Measurements from ENCODE around the gene MNX1.

The MNX1 gene

DNA sequence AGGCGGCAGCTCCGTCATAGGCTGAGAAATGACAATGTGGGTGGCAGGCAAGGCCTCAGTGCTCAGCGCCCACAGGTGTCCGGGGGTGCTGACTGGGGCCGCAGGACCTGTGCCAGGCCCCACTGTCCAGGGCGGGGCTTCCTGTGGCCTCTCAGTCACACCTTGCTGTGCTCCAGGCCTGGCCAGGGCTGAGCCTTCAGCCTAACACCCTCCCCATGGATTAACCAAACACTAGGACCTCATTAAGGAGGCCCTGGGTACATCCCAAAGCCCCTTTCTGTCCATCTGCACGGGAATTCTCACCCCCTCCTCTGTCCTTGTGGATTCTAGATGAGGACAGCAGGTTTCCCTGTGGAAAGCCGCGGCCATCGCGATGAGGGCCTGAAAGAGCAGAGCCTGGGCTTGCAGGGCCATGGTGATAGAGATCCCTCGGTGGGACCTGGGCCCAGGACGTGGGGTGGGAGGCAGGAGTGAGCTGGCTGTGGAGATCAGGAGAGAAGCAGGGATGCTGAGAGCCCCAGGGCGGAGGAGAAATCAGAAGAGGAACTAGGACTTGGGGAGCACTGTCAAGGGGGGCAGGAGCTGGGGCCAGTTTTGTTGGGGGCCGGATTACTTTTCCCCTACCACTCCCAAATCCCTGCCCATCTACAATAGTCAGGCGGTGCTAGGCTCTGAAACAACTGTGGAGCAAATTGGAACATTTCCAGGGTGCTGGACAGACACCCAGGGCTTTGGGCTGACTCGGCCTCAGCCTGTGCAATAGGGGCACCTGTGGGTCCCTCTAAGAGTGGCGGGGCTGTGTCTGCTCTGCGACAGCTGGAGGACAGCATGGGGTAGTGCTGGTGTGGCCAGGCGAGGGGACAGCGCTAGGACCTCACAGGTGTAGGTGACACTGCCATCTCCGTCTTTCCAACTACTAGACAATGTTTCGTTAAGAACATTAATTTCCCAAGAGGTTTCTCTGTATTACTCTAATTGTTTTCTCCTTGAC is 23.3 kb upstream of the MNX1 start:
- H3K27me3 ChIP-seq (ENCODE audit: control insufficient read depth in 5 of 5, insufficient read depth in 4 of 5, low read length in 5 of 5), result peaks cover 0 to 29% (median 24%) of the 10 kb centered on the region in 5 donors
- H3K9ac ChIP-seq (ENCODE audit: low read length in 5 of 5), result no peak overlapping the region
- H3K36me3 ChIP-seq (ENCODE audit: control insufficient read depth in 5 of 5, insufficient read depth in 5 of 5, low read length in 5 of 5), result no peaks in the 10 kb centered on the region
- H3K4me3 ChIP-seq (ENCODE audit: low read depth in 1 of 5, low read length in 5 of 5), result no peak overlapping the region
- peaks cover 3 to 12% (median 9%) of the 10 kb centered on the region in 5 donors for H3K9me3 ChIP-seq (ENCODE audit: control insufficient read depth in 5 of 5, low read length in 5 of 5)
- H3K27ac ChIP-seq (ENCODE audit: low read depth, low read length), result no peak overlapping the region
- no peaks in the 10 kb centered on the region for H3K4me1 ChIP-seq (ENCODE audit: control insufficient read depth in 5 of 5, insufficient read depth in 5 of 5, low read length in 5 of 5)

DNA sequence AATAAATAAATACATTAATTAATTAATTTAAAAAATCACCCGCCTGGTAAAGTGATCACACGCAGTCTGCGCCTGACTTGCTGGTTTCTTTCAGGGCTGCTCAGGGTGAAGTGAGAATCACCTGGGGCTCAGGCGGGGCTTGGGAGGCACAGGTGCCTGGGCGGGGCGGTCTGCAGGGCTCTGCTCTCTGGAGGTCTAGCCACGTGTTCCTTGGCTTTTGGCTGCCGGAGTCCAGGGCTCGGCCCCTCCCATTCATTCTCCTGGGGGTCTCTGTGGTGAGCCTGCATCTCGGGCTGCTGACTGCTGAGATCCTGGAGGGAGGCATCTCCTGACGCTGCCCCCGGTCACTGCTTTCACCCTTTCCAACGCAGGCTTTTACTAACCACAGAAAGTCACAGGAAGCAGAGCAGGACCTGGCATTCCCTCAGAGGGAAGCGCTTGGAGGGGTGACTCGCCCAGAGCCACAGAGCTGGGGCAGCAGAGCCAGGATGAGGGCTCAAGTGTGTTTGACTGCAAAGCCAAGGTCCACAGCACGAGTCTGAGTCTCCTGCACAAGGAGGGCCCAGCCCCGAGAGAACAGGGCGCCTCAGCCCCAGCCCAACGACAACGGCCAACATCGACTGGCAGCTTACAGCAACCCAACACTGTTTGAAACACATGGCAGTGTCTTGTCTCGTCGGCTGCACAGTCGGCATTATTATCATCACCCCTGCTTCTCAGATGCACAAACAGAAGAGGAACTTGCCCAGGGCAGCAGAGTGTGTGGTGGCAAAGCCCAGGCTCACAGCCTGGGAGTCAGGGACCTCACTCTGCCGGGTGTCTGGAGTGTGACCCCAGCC is 22.4 kb upstream of the MNX1 start:
- no peak overlapping the region for H3K27ac ChIP-seq (ENCODE audit: low read depth, low read length)
- H3K4me1 ChIP-seq (ENCODE audit: control insufficient read depth in 5 of 5, insufficient read depth in 5 of 5, low read length in 5 of 5), result no peaks in the 10 kb centered on the region
- H3K36me3 ChIP-seq (ENCODE audit: control insufficient read depth in 5 of 5, insufficient read depth in 5 of 5, low read length in 5 of 5), result no peaks in the 10 kb centered on the region
- H3K4me3 ChIP-seq (ENCODE audit: low read depth in 1 of 5, low read length in 5 of 5), result no peak overlapping the region
- no peak overlapping the region for H3K9ac ChIP-seq (ENCODE audit: low read length in 5 of 5)
- peaks cover 0 to 39% (median 29%) of the 10 kb centered on the region in 5 donors for H3K27me3 ChIP-seq (ENCODE audit: control insufficient read depth in 5 of 5, insufficient read depth in 4 of 5, low read length in 5 of 5)
- H3K9me3 ChIP-seq (ENCODE audit: control insufficient read depth in 5 of 5, low read length in 5 of 5), result peaks cover 3 to 12% (median 9%) of the 10 kb centered on the region in 5 donors

DNA sequence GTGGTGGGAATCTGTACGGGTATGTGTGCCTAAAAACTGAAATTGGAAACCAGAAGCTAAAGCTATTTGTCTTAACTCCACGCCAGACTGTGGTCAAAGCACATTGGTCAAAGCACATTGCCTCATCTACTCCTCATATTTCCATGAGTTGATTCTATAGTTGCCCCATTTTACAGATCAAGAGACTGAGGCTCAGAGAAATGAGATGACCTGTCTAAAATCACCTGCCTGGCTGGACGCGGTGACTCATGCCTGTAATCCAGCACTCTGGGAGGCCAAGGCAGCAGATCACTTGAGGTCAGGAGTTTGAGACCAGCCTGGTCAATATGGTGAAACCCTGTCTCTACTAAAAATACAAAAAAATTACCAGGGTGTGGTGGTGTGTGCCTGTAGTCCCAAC is 21.7 kb upstream of the MNX1 start:
- Histone ChIP-seq H3K4me1 (ENCODE audit: control insufficient read depth in 5 of 5, insufficient read depth in 5 of 5, low read length in 5 of 5) (no peaks in the 10 kb centered on the region), H3K9me3 (ENCODE audit: control insufficient read depth in 5 of 5, low read length in 5 of 5) (peaks cover 3 to 12% (median 9%) of the 10 kb centered on the region in 5 donors), H3K4me3 (ENCODE audit: low read depth in 1 of 5, low read length in 5 of 5) (no peak overlapping the region), H3K36me3 (ENCODE audit: control insufficient read depth in 5 of 5, insufficient read depth in 5 of 5, low read length in 5 of 5) (no peaks in the 10 kb centered on the region), H3K9ac (ENCODE audit: low read length in 5 of 5) (no peak overlapping the region), H3K27ac (ENCODE audit: low read depth, low read length) (no peak overlapping the region), H3K27me3 (ENCODE audit: control insufficient read depth in 5 of 5, insufficient read depth in 4 of 5, low read length in 5 of 5) (peaks cover 3 to 45% (median 27%) of the 10 kb centered on the region in 5 donors)

DNA sequence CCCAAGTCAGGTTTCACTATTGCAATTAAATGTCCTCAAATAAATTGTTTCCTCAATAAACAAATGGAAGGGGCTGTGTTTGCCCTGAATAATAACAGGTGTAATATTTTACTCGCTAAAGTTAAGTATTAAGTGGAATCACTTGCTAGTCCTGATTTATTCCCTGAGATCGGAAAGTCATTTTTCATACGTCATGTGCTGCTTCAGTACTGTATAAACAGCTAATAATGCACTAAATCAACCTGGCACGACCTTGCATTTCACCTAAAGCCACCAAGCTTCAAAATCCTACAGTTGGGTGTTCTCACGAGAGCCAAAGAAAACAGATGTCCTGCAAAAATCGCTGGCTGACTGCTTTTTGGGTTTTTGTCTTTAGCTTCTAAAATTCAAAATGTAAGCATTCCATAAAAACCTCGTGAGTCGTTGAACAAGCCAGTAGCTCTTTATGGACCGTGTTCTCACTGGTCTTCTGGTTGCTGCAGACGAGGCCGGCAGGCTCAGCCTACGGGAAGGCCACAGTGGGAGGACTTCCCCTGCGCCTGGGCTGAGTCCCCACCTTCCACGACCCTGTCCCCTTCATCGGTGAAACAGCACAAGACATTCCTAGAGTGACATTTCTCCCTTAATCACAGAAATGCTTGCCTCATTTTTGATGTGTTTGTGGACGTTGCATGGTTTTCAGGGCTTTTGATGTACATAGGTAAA is 17.9 kb upstream of the MNX1 start:
- H3K9me3 ChIP-seq (ENCODE audit: control insufficient read depth in 5 of 5, low read length in 5 of 5), result no peaks in the 10 kb centered on the region
- H3K9ac ChIP-seq (ENCODE audit: low read length in 5 of 5), result no peak overlapping the region
- no peaks in the 10 kb centered on the region for H3K4me1 ChIP-seq (ENCODE audit: control insufficient read depth in 5 of 5, insufficient read depth in 5 of 5, low read length in 5 of 5)
- no peak overlapping the region for H3K27ac ChIP-seq (ENCODE audit: low read depth, low read length)
- H3K27me3 ChIP-seq (ENCODE audit: control insufficient read depth in 5 of 5, insufficient read depth in 4 of 5, low read length in 5 of 5), result peaks cover 9 to 53% (median 31%) of the 10 kb centered on the region in 5 donors
- no peaks in the 10 kb centered on the region for H3K36me3 ChIP-seq (ENCODE audit: control insufficient read depth in 5 of 5, insufficient read depth in 5 of 5, low read length in 5 of 5)
- H3K4me3 ChIP-seq (ENCODE audit: low read depth in 1 of 5, low read length in 5 of 5), result no peak overlapping the region

DNA sequence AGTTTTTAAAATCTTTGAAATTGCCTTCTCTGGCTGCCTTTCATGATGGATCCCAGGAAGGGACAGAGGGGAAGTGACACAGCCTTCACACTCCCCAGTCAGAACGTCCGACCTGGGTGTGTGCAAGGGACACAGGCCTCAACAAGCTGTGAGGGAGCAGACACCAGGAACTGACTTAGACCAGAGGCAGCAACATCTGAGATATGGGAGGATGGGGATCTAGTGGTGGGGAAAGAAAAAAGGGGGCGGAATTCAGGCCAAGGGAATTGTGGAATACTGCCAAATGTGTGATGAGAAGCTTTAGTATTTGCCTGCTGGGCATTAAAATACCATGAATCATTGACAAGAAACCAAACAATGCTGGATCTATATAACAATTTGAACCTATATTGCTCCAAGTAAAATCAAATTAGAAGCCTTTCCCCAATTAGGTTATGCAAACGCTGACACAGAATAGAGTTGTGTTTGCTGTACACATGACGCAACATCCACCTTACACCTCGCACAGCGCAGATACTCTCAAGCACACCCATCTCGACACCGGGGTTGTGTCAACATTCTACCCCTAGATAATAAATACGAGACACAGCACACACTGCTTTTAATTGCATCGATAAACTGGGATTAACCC is 17.2 kb upstream of the MNX1 start:
- Histone ChIP-seq H3K9ac (ENCODE audit: low read length in 5 of 5) (no peak overlapping the region), H3K27me3 (ENCODE audit: control insufficient read depth in 5 of 5, insufficient read depth in 4 of 5, low read length in 5 of 5) (peaks cover 12 to 53% (median 32%) of the 10 kb centered on the region in 5 donors), H3K4me1 (ENCODE audit: control insufficient read depth in 5 of 5, insufficient read depth in 5 of 5, low read length in 5 of 5) (no peaks in the 10 kb centered on the region), H3K4me3 (ENCODE audit: low read depth in 1 of 5, low read length in 5 of 5) (no peak overlapping the region), H3K36me3 (ENCODE audit: control insufficient read depth in 5 of 5, insufficient read depth in 5 of 5, low read length in 5 of 5) (no peaks in the 10 kb centered on the region), H3K27ac (ENCODE audit: low read depth, low read length) (no peak overlapping the region), H3K9me3 (ENCODE audit: control insufficient read depth in 5 of 5, low read length in 5 of 5) (no peaks in the 10 kb centered on the region)

DNA sequence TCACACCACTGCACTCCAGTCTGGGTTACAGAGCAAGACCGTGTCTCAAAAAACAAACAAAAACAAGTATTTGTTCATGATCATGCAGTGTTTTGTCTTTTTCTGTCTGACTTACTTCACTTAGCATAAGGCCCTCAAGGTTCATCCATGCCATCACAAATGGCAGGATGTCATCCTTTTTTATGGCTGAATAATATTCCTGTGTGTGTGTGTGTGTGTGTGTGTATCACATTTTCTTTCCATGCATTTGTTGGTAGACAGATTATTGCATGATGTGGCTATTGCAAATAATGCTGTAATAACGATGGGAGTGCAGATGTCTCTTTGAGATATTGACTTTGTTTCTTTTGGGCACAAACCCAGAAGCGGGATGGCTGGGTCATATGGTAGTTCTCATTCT is 14.3 kb upstream of the MNX1 start:
- no peaks in the 10 kb centered on the region for H3K9me3 ChIP-seq (ENCODE audit: control insufficient read depth in 5 of 5, low read length in 5 of 5)
- peaks cover 36 to 67% (median 51%) of the 10 kb centered on the region in 5 donors for H3K27me3 ChIP-seq (ENCODE audit: control insufficient read depth in 5 of 5, insufficient read depth in 4 of 5, low read length in 5 of 5)
- H3K27ac ChIP-seq (ENCODE audit: low read depth, low read length), result no peak overlapping the region
- no peak overlapping the region for H3K9ac ChIP-seq (ENCODE audit: low read length in 5 of 5)
- no peak overlapping the region for H3K4me3 ChIP-seq (ENCODE audit: low read depth in 1 of 5, low read length in 5 of 5)
- peaks cover 0 to 16% (median 12%) of the 10 kb centered on the region in 5 donors for H3K4me1 ChIP-seq (ENCODE audit: control insufficient read depth in 5 of 5, insufficient read depth in 5 of 5, low read length in 5 of 5)
- H3K36me3 ChIP-seq (ENCODE audit: control insufficient read depth in 5 of 5, insufficient read depth in 5 of 5, low read length in 5 of 5), result no peaks in the 10 kb centered on the region

DNA sequence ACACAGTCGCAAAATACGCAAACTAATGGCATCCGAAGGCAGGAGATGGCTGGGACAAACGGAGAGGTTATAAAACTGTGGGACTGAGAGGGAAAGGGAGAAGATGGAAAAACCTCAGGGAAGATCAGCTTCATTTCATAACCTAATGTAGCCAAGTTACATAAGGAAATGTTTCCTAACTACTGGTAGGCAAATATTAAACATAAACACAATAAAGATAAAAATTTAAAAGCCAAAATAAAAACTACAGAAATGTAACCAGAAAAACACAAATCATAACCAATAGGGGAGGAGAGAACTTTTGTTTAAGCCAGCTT is 13.1 kb upstream of the MNX1 start:
- Histone ChIP-seq H3K4me3 (ENCODE audit: low read depth in 1 of 5, low read length in 5 of 5) (no peak overlapping the region), H3K36me3 (ENCODE audit: control insufficient read depth in 5 of 5, insufficient read depth in 5 of 5, low read length in 5 of 5) (no peaks in the 10 kb centered on the region), H3K27ac (ENCODE audit: low read depth, low read length) (no peak overlapping the region), H3K9me3 (ENCODE audit: control insufficient read depth in 5 of 5, low read length in 5 of 5) (no peaks in the 10 kb centered on the region), H3K27me3 (ENCODE audit: control insufficient read depth in 5 of 5, insufficient read depth in 4 of 5, low read length in 5 of 5) (peaks cover 47 to 71% (median 62%) of the 10 kb centered on the region in 5 donors), H3K9ac (ENCODE audit: low read length in 5 of 5) (no peak overlapping the region), H3K4me1 (ENCODE audit: control insufficient read depth in 5 of 5, insufficient read depth in 5 of 5, low read length in 5 of 5) (peaks cover 0 to 21% (median 20%) of the 10 kb centered on the region in 5 donors)

DNA sequence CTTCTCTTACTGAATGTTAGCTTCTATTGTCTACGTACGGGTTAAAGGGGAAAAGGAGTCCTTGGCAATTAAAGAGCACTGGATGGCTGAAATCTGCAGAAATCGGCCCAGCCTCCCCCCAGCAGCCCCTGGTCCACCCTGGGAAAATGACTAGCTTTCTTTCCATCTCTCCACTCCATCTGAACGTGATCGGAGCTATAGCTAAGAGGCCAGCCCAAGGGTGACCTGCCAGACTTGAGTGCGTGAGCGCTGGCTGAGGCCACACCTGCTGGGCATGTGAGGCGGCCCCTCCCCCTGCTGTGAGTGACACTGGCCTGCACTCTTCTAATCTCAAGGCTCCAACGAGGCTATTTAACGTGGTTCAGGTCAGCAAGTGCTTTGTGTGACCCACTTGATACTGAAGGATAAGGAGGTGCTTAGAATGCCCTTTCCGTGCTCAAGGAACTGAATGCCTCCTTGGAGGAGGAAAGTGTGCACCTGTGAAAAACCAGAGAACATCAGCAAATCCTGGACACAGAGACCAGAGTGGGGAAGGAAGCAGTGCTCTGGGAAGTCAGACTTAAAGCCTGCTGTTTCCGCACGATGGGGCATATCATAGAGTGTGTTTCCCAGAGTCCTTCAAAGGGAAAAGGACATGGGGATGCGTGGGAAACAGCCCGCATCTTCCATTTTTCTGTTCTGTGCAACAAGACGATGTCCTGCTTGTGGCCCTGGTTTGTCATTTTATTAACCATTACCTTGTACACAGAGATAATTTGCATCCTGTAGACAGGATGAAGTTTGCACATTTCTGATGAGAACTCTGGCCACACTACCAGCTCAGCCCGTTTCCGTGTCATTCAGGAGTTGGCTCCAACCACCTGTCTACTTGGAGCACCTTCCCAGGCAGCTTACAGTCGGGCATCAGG is 12.5 kb upstream of the MNX1 start:
- Histone ChIP-seq H3K36me3 (ENCODE audit: control insufficient read depth in 5 of 5, insufficient read depth in 5 of 5, low read length in 5 of 5) (no peaks in the 10 kb centered on the region), H3K4me3 (ENCODE audit: low read depth in 1 of 5, low read length in 5 of 5) (no peak overlapping the region), H3K27me3 (ENCODE audit: control insufficient read depth in 5 of 5, insufficient read depth in 4 of 5, low read length in 5 of 5) (peaks cover 53 to 71% (median 62%) of the 10 kb centered on the region in 5 donors), H3K27ac (ENCODE audit: low read depth, low read length) (no peak overlapping the region), H3K9ac (ENCODE audit: low read length in 5 of 5) (no peak overlapping the region), H3K4me1 (ENCODE audit: control insufficient read depth in 5 of 5, insufficient read depth in 5 of 5, low read length in 5 of 5) (peaks cover 0 to 26% (median 23%) of the 10 kb centered on the region in 5 donors), H3K9me3 (ENCODE audit: control insufficient read depth in 5 of 5, low read length in 5 of 5) (no peaks in the 10 kb centered on the region)
